Pulmonary artery endothelial cell (primary cell): ENCODE measurements around the gene ACADM. TPM values are rescaled to one million over a fixed set of nuclear protein-coding genes. Genes with fewer than 3 reads are reported as not detected.
"Not testable (repeated sequence)": the region's sequence is repeated elsewhere in the genome, so short reads cannot be mapped to it uniquely, and the experiment has no call there.

ENCODE experiments used
- DNase-seq: peaks from one replicate; pipeline ENCODE4 v3.0.0-alpha.2; 2011; ENCODE audit warnings: low read depth, low spot score
- total RNA-seq: library from RNA; depleted of rRNA; stranded (reverse); fragments of >200 nt; gene quantifications from 2 replicates; pipeline ENCODE4 v1.2.3, GENCODE V29; 2014

ACADM gene
- total RNA-seq, 1 donor from 2014 or later: 31.8 TPM

- DNase-seq: no peak
Observed at GRCh38 chr1:75736016-75736415, 11.5 kb downstream of the ACADM start.

- no peak for DNase-seq
Observed at GRCh38 chr1:75742047-75742625, 17.6 kb downstream of the ACADM start.

DNA sequence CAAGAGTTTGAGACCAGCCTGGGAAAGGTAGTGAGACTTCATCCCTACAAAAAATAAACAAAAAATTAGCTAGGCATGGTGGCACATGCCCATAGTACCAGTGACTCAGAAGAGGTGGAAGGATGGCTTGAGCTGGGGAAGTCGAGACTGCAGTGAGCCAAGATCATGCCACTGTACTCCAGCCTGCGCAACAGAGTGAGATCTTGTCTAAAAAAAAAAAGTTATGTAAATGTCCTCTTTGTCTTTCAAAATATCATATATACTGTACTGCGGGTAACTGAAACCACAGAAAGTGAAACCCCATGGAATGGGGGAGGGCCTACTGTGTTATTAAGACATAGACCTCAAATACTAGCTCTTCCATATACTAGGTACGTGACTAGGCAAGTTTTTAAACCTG, 20.8 kb downstream of the ACADM start:
- DNase-seq: no peak

DNA sequence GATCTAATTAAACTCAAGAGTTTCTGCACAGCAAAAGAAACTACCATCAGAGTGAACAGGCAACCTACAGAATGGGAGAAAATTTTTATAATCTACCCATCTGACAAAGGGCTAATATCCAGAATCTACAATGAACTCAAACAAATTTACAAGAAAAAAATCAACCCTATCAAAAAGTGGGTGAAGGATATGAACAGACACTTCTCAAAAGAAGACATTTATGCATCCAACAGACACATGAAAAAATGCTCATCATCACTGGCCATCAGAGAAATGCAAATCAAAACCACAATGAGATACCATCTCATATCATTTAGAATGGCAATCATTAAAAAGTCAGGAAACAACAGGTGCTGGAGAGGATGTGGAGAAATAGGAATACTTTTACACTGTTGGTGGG, 32.7 kb downstream of the ACADM start:
- DNase-seq: not testable (repeated sequence)

DNA sequence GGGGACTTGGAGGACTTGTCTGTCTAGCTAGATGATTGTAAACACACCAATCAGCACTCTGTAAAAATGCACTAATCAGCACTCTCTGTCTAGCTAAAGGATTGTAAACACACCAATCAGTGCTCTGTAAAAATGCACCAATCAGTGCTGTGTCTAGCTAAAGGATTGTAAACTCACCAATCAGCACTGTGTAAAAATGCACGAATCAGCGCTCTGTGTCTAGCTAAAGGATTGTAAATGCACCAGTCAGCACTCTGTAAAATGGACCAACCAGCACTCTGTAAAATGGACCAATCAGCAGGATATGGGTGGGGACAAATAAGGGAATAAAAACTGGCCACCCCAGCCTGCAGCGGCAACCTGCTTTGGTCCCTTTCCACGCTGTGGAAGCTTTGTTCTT, 34.0 kb downstream of the ACADM start:
- not testable (repeated sequence) for DNase-seq

GRCh38 chr1:75764057-75764655, 39.6 kb downstream of the ACADM start:
- DNase-seq: no peak

GRCh38 chr1:75765697-75766355, 41.3 kb downstream of the ACADM start:
- DNase-seq: peak; percentile 41

GRCh38 chr1:75768016-75768415, 43.5 kb downstream of the ACADM start:
- no peak for DNase-seq

DNA sequence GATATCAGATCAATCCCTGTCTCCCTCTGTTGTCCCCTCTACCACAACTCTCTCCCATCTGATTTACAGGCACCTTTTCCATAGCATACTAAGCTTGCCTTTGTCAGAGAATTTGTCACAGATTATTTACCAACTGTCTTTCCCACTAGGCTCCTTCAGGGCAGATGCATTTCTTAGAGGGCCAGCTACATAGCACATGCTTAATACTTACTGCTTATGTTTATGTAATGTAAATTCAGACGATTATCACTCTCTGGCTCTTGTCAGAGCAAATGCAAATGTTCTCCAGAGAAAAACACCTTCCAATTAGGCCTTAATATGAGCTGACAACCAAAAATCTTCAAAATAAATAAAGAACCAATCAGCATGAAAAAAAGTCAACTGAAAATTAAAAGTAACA, 46.3 kb downstream of the ACADM start:
- no peak for DNase-seq

DNA sequence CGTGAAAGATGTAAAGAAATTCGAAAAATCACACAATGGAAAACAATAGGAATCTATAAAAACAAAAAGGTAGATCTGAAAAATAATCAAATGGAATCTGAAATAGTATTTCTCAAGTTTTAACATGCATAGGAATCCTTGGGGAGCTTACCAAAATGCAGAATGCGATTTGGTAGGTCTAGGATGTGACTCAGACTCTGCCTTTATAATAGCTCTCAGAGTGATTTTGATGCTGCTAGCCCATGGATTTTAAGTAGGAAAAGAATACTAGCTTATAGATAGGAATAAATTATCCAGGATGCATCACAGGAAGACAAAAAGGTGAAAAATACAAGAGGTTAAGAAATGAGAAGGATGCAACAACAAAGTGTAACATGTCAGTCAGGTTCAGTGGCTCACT, 47.5 kb downstream of the ACADM start:
- no peak for DNase-seq

GRCh38 chr1:75777812-75778211, 53.3 kb downstream of the ACADM start:
- not testable (repeated sequence) for DNase-seq

- not testable (repeated sequence) for DNase-seq
Observed at GRCh38 chr1:75778694-75779093, 54.2 kb downstream of the ACADM start.

DNA sequence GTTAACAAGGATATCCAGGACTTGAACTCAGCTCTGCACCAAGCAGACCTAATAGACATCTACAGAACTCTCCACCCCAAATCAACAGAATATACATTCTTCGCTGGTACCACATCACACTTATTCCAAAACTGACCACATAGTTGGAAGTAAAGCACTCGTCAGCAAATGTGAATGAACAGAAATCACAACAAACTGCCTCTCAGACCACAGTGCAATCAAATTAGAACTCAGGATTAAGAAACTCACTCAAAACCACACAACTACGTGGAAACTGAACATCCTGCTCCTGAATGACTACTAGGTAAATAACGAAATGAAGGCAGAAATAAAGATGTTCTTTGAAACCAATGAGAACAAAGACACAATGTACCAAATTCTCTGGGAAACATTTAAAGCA, 55.7 kb downstream of the ACADM start:
- not testable (repeated sequence) for DNase-seq

DNA sequence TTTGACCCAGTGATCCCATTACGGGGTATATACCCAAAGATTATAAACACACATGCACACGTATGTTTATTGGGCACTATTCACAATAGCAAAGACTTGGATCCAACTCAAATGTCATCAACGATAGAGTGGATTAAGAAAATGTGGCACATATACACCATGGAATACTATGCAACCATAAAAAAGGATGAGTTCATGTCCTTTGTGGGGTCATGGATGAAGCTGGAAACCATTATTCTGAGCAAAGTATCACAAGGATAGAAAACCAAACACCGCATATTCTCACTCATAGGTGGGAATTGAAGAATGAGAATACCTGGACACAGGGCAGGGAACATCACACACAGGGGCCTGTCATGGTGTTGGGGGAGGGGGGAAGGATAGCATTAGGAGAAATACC, 59.4 kb downstream of the ACADM start:
- not testable (repeated sequence) for DNase-seq

- DNase-seq: no peak
Observed at GRCh38 chr1:75785320-75785982, 60.9 kb downstream of the ACADM start.

DNA sequence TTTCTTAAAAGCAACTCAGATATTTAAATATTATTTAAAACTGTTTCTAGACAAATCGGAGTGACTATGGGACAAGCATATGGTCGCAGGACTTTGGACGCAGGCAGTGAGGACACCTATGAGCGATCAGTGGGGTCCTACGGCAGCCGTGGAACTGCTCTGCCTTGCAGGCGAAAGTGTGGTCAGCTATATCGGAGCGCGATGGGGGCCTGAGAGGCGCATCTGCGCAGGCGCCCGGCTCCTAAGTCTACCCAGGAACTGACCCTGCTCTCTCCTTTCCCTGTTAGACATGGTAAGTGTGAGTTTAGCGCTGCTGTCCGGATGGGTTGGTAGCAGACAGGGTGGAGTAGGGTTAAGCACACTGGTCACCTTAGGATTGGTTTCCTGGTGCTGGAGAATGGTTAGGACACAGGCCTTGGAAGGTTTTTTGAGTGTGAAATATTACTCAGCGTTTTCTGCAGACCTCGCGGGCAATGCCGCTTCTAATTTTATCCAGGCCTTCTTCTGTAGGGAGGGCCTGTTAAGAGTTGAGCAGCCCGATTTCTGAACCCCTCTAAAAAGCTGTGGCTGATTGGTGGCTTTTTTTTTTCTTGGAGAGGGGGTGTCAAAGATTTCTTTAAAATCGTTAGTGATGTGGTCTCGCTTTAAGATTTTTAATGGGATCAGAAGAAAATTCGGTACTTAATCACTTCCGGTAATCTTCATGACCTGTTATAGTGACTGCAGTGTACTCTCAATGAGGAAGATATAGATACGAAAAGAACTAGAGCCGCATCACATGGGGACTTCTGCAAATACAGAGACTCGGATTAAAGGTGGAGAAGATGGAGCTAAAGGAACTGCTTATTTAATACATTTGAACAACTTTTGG, 61.7 kb downstream of the ACADM start, which contains the start of gene RABGGTB:
Gene RABGGTB, plus strand, starts transcription at position 274 of the 871 bp plus-strand sequence. Its CDS starts 16 bp downstream, at position 290.
- peak; percentile 85 for DNase-seq

- no peak for DNase-seq
Observed at GRCh38 chr1:75786901-75787493, 62.5 kb downstream of the ACADM start.

DNA sequence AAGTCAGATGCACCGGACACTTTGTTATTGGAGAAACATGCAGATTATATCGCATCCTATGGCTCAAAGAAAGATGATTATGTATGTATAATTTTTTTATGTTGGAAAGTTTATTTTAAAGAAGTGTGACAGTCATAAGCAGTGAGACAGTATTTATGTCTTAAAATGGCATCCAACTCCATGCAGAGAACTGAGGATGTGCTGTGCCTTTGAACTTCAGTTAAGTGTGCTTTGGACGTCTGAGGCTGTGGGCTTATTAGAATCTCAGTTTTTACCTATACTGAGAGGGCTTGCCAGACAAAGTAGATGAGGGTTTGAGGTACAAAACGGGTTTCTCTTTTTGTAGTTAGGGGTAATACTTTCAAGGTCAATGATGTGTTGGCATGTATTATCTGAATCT, 63.0 kb downstream of the ACADM start:
- DNase-seq: no peak

- no peak for DNase-seq
Observed at GRCh38 chr1:75789988-75790387, 65.5 kb downstream of the ACADM start.

GRCh38 chr1:75791022-75791421, 66.5 kb downstream of the ACADM start:
- DNase-seq: no peak

DNA sequence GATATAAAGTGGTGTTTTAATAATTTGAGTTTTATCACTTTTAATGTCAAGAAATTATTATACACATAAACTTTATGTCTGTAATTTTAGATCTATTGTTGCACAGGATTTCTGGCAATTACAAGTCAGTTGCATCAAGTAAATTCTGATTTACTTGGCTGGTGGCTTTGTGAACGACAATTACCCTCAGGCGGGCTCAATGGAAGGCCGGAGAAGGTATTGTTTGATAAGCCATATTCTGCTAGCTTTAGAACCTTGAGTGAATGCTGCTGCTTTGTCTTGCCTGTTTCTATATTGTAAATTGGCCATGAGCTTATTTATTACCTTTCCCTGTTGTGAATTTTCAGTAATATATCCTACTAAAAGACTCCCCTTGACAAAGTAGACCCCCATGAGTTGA, 67.6 kb downstream of the ACADM start:
- DNase-seq: no peak
